PC-9 (cell line): Measurements from ENCODE around the gene TBC1D22A.

Experiments used
- EZH2 ChIP-seq: fragments of 200-600 bp; sonication (generic); IDR thresholded peaks from 2 replicates; pipeline ENCODE4 v1.8.0; 2017; ENCODE audit warnings: antibody characterized with exemption, low read depth
- TF ChIP-seq, protein P1 (sequence below): fragments of 200-600 bp; sonication (generic); conservative IDR thresholded peaks from 2 replicates; pipeline ENCODE4 v1.6.1; 2017; ENCODE audit warnings: mixed run types, antibody characterized with exemption, mild to moderate bottlenecking, moderate library complexity

DNA sequence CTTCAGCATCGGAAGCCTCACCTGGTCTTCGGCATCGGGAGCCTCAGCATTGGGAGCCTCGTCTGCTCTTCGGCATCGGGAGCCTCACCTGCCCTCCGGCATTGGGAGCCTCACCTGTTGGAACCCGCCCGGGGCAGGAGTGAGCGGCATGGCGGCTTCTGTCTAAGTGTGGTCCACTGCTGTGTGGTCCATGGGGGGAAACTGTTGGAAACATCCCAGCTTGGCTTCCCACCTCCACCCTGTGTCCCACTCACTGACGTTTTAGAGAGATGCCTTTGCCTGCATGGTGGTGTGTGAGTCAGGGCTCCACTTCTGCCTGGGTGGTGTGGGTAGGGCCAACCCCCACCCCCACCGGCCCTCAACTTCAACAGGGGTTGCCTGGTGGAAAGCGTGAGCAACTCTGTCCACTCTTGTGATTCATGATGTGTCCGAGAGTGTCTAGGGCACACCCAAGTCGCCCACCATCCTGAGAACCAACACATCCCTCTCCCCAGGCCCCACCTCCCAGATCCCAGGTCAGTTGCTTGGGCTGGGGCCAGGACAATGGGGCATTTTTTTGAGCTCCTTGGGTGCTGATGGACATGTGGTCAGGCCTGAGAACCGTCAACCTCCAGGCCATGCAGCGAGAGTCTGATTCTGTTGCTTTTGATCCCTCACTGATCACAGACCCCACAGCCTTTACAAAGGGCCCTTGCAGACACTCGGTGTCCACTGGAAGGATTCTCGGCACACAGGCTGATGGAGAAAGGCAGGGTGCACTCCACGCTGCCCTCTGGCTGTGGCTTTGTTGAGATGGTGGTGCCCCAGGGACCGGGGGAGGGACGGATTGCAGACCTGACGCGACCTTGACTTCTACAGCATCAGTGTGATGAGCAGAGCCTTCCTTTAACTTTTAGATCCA, 406.7 kb downstream of the TBC1D22A start:
- TF ChIP-seq, protein P1, sequence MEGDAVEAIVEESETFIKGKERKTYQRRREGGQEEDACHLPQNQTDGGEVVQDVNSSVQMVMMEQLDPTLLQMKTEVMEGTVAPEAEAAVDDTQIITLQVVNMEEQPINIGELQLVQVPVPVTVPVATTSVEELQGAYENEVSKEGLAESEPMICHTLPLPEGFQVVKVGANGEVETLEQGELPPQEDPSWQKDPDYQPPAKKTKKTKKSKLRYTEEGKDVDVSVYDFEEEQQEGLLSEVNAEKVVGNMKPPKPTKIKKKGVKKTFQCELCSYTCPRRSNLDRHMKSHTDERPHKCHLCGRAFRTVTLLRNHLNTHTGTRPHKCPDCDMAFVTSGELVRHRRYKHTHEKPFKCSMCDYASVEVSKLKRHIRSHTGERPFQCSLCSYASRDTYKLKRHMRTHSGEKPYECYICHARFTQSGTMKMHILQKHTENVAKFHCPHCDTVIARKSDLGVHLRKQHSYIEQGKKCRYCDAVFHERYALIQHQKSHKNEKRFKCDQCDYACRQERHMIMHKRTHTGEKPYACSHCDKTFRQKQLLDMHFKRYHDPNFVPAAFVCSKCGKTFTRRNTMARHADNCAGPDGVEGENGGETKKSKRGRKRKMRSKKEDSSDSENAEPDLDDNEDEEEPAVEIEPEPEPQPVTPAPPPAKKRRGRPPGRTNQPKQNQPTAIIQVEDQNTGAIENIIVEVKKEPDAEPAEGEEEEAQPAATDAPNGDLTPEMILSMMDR, result no peak; the same call in 1 of the 2 replicates
- TF ChIP-seq EZH2, result no peak
